ENCODE measurements around the gene CCZ1B. TPM values are rescaled to one million over a fixed set of nuclear protein-coding genes. Genes with fewer than 3 reads are reported as not detected.
A peak's percentile ranks its signal among the peaks of the same experiment; 100 is the strongest.
"Not testable (repeated sequence)": the region's sequence is repeated elsewhere in the genome, so short reads cannot be mapped to it uniquely, and the experiment has no call there.

Gene CCZ1B
- total RNA-seq, 1 donor from 2014 or later = 33.5 TPM

GRCh38 chr7:6837081-6837480 lies 11.0 kb upstream of the CCZ1B start:
- intact Hi-C loops (cut with DNase I); DNase-seq (ENCODE audit: missing footprints); ATAC-seq: not testable (repeated sequence)

- intact Hi-C loops (cut with DNase I); DNase-seq (ENCODE audit: missing footprints); ATAC-seq: not testable (repeated sequence)
These were observed 9.4 kb upstream of the CCZ1B start for GRCh38 chr7:6835521-6835920.

GRCh38 chr7:6833636-6834035 lies 7.6 kb upstream of the CCZ1B start:
- no peak for DNase-seq (ENCODE audit: missing footprints)
- no peak for ATAC-seq
- intact Hi-C loops (cut with DNase I) = no loop called here

- ATAC-seq (no peak), DNase-seq (ENCODE audit: missing footprints) (no peak)
- intact Hi-C loops (cut with DNase I) = no loop called here
These were observed 5.1 kb upstream of the CCZ1B start for GRCh38 chr7:6831018-6831725.

- DNase-seq (ENCODE audit: missing footprints); intact Hi-C loops (cut with DNase I); ATAC-seq: not testable (repeated sequence)
These were observed 4.0 kb upstream of the CCZ1B start for GRCh38 chr7:6830026-6830425.

- ATAC-seq; intact Hi-C loops (cut with DNase I); DNase-seq (ENCODE audit: missing footprints): not testable (repeated sequence)
These were observed 3.5 kb upstream of the CCZ1B start for GRCh38 chr7:6829616-6830015.

GRCh38 chr7:6827180-6827579 lies 1.1 kb upstream of the CCZ1B start:
- DNase-seq (ENCODE audit: missing footprints); intact Hi-C loops (cut with DNase I); ATAC-seq: not testable (repeated sequence)

- DNase-seq (ENCODE audit: missing footprints); intact Hi-C loops (cut with DNase I): not testable (repeated sequence)
These were observed 594 bp downstream of the CCZ1B start for GRCh38 chr7:6825236-6826125.

GRCh38 chr7:6821622-6822021 lies 4.5 kb downstream of the CCZ1B start:
- ATAC-seq; DNase-seq (ENCODE audit: missing footprints); intact Hi-C loops (cut with DNase I): not testable (repeated sequence)

More at GRCh38 chr7:6825236-6826125, 594 bp downstream of the CCZ1B start:
- peak; percentile 32 for ATAC-seq

GRCh38 chr7:6815470-6815869 lies 10.6 kb downstream of the CCZ1B start:
- DNase-seq (ENCODE audit: missing footprints); intact Hi-C loops (cut with DNase I); ATAC-seq: not testable (repeated sequence)

GRCh38 chr7:6813011-6813410 lies 13.1 kb downstream of the CCZ1B start:
- ATAC-seq; intact Hi-C loops (cut with DNase I); DNase-seq (ENCODE audit: missing footprints): not testable (repeated sequence)

- ATAC-seq; intact Hi-C loops (cut with DNase I); DNase-seq (ENCODE audit: missing footprints): not testable (repeated sequence)
These were observed 18.1 kb downstream of the CCZ1B start for GRCh38 chr7:6807959-6808358.

GRCh38 chr7:6807393-6807918 lies 18.6 kb downstream of the CCZ1B start:
- ATAC-seq; intact Hi-C loops (cut with DNase I); DNase-seq (ENCODE audit: missing footprints): not testable (repeated sequence)

GRCh38 chr7:6800331-6800730 lies 25.7 kb downstream of the CCZ1B start:
- ATAC-seq; DNase-seq (ENCODE audit: missing footprints); intact Hi-C loops (cut with DNase I): not testable (repeated sequence)

GRCh38 chr7:6799887-6800286 lies 26.2 kb downstream of the CCZ1B start:
- intact Hi-C loops (cut with DNase I); DNase-seq (ENCODE audit: missing footprints); ATAC-seq: not testable (repeated sequence)

GRCh38 chr7:6798047-6798446 lies 28.0 kb downstream of the CCZ1B start:
- DNase-seq (ENCODE audit: missing footprints); ATAC-seq; intact Hi-C loops (cut with DNase I): not testable (repeated sequence)

- ATAC-seq; intact Hi-C loops (cut with DNase I); DNase-seq (ENCODE audit: missing footprints): not testable (repeated sequence)
These were observed 28.9 kb downstream of the CCZ1B start for GRCh38 chr7:6797218-6797617.

GRCh38 chr7:6794276-6794675 lies 31.8 kb downstream of the CCZ1B start:
- intact Hi-C loops (cut with DNase I); DNase-seq (ENCODE audit: missing footprints); ATAC-seq: not testable (repeated sequence)

All from Right ventricle myocardium inferior (tissue), 1 donor.